Suprapubic skin (tissue), 4 donors: ENCODE data around the gene TMEM31.
"Not testable (repeated sequence)": the region's sequence is repeated elsewhere in the genome, so short reads cannot be mapped to it uniquely, and the experiment has no call there.

Experiments
- POLR2A ChIP-seq, 2 donors: fragments of 450-650 bp; IDR thresholded peaks; one replicate each; pipeline ENCODE4 v1.6.1; 2017; ENCODE audit warnings: antibody characterized with exemption in 2 of 2, mild to moderate bottlenecking in 2 of 2, moderate library complexity in 2 of 2
- POLR2AphosphoS5 ChIP-seq, 3 donors: sonication (generic); formaldehyde crosslinking; IDR thresholded peaks; one replicate each; pipeline ENCODE4 v1.6.1; 2017; ENCODE audit warnings: antibody characterized with exemption in 3 of 3

DNA sequence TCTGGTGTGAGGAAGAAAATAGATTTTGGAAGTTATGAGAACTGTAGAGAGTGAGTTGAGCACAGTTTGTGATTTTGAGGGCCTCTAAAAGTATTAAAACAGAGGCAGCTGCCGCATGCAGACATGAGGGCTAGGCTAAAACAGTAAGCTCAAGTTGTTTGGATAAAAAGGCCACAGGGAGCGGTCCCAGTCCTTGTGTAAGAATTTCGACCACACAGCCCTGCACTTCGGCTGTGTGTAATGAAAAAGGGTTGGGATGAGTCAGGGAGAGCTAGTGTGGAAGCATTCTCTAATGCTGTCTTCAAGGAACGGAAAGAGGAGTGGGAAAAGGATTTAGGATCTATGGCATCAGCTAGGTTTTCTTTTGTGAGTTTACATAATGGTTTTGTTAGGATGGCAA is 52.8 kb downstream of the TMEM31 start:
- TF ChIP-seq POLR2A, POLR2AphosphoS5 (IDR thresholded peaks at IDR 0.05): not testable (repeated sequence)
